BE2C (cell line): ENCODE results near the gene COQ9.

Source experiments
- DNase-seq: peaks from one replicate; pipeline ENCODE4 v3.0.0-alpha.2; 2020
- H3K27me3 ChIP-seq: fragments of 250-450 bp; sonication (Bioruptor Pico); 2 replicates; pipeline ENCODE4 v1.5.1; 2020; ENCODE audit warnings: mild to moderate bottlenecking
- H3K36me3 ChIP-seq: fragments of 250-450 bp; sonication (Bioruptor Pico); 2 replicates; pipeline ENCODE4 v1.5.1; 2020; ENCODE audit warnings: mild to moderate bottlenecking
- H3K4me1 ChIP-seq: fragments of 250-450 bp; sonication (Bioruptor Pico); 2 replicates; pipeline ENCODE4 v1.5.1; 2020
- H3K4me3 ChIP-seq: 2 replicates; pipeline ENCODE4 v1.5.1; 2011; ENCODE audit warnings: low read depth, low read length
- H3K9me3 ChIP-seq: fragments of 250-450 bp; sonication (Bioruptor Pico); 2 replicates; pipeline ENCODE4 v1.5.1; 2020
- TF ChIP-seq, protein P1 (sequence below): IDR thresholded peaks from 2 replicates; pipeline ENCODE4 v1.5.1; 2012; ENCODE audit warnings: mild to moderate bottlenecking, low read depth, low read length

COQ9 gene

DNA sequence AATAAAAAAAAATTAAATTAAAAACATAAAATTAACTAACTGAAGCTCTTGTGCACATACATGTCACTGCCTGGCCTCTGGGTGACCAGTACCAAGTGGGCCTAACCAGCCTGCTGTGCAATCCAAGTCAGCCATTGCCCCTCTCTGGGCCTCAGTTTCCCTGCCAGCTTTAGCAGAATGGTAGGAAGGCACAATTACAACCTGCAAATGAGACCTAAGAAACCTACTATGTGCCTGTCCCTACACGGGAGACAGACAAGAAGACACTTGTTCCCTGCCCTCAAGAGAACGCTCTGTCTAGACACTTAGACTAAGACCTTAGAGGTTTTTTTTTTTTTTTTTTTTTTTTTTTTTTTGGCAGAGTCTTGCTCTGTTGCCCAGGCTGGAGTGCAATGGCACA is 1.8 kb upstream of the COQ9 start:
- Histone ChIP-seq H3K4me3 (no peak overlapping the region), H3K4me1 (no peaks in the 10 kb centered on the region), H3K36me3 (peaks cover 10% of the 10 kb centered on the region), H3K9me3 (no peaks in the 10 kb centered on the region), H3K27me3 (no peaks in the 10 kb centered on the region)
- TF ChIP-seq, protein P1, sequence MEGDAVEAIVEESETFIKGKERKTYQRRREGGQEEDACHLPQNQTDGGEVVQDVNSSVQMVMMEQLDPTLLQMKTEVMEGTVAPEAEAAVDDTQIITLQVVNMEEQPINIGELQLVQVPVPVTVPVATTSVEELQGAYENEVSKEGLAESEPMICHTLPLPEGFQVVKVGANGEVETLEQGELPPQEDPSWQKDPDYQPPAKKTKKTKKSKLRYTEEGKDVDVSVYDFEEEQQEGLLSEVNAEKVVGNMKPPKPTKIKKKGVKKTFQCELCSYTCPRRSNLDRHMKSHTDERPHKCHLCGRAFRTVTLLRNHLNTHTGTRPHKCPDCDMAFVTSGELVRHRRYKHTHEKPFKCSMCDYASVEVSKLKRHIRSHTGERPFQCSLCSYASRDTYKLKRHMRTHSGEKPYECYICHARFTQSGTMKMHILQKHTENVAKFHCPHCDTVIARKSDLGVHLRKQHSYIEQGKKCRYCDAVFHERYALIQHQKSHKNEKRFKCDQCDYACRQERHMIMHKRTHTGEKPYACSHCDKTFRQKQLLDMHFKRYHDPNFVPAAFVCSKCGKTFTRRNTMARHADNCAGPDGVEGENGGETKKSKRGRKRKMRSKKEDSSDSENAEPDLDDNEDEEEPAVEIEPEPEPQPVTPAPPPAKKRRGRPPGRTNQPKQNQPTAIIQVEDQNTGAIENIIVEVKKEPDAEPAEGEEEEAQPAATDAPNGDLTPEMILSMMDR, result no peak
- DNase-seq, result no peak

DNA sequence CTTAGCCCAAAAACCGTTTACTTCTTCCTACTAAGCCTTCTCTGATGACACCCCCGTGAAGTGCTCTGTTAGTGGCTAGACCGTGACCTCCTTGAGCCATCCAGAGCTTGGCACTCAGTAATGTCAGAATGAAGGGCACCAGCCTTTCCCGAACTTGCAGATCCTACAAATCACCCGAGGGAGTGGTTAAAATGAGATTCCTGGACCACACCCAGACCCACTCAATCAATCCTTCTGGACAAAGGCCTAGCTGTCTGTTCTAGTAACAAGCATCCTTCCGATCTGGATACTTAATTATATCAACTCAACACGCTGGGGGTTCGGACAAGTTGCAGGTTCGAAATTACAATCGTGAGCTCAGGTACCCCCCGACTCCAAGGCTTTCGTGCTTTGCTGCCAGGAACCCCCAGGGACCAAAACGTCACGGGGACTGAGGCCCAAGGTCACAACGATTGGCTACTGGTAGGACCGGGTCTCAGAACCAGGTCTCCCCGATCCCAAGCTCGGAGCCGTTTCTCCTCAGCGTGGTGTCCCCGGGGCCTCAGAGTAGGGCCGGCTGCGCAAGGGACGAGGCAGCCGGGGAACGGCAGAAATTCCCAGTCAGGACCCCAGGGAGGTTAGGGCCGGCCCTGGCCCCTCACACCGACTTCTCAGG is 621 bp upstream of the COQ9 start:
- peak; percentile 67 for DNase-seq
- Histone ChIP-seq H3K36me3 (peaks cover 9% of the 10 kb centered on the region), H3K27me3 (no peaks in the 10 kb centered on the region), H3K9me3 (no peaks in the 10 kb centered on the region), H3K4me3 (peak overlapping the region; percentile 91), H3K4me1 (no peaks in the 10 kb centered on the region)
- TF ChIP-seq, protein P1, result no peak

DNA sequence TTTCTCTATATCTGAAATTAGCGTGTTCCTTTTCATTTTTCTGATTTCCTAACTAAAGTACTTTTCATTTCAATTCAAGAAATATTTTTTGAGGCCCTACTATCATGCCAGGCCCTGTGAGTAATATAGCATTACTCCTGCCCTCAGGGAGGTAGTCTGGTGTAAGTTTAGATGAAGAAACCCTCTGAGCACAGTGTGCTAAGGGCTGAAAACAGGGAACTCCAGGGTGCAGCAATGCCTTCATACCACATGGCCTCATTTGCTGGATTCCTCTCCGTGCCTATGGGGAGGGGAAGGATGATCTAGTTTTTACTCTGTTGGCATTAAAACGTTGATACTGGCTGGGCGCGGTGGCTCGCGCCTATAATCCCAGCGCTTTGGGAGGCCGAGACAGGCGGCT is 4.7 kb downstream of the COQ9 start:
- H3K4me1 ChIP-seq, result no peaks in the 10 kb centered on the region
- H3K4me3 ChIP-seq, result no peak overlapping the region
- H3K27me3 ChIP-seq, result no peaks in the 10 kb centered on the region
- H3K9me3 ChIP-seq, result no peaks in the 10 kb centered on the region
- TF ChIP-seq, protein P1, result no peak
- no peak for DNase-seq
- peaks cover 57% of the 10 kb centered on the region for H3K36me3 ChIP-seq

DNA sequence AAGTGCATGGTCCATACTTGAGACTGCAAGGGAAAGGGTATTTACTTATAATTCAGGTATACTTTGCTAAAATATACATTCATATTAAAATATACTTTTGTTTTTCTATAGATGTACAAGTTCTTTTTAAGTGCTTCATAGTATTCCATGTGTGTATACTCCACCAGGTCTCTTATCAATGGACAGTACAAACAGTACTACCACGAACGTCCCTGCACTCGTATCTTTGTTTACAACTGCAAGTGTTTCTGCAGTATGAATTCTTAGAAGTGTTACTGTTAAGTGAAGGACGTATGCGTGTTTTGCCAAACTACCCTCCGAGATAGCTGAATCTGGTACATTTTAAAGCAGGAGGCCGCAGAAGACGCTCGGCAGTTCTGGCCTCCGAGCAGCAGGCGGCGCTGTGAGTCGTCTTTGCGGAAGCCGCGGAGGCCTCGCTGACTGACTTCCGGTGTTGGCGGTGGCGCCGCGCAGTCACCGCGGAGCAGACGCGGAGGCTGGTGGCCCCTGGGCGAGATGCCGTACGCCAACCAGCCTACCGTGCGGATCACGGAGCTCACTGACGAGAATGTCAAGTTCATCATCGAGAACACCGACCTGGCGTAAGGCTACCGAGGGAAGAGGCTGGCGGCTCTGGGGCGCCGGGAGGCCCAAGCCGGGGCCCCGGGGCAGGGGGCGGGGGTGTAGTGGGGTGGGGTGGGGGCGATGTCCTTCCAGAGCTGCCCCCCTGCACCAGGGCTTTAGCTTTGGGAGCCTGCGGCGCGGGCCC is 15.1 kb downstream of the COQ9 start, which contains the start of gene POLR2C:
POLR2C (plus strand) TSS at position 471 of the 769 bp plus-strand sequence; CDS start at position 517, 46 bp downstream.
- Histone ChIP-seq H3K4me3 (peak within 1 kb of the TSS; percentile 95), H3K9me3 (no peaks in the 10 kb centered on the region), H3K36me3 (peaks cover 83% of the 10 kb centered on the region), H3K27me3 (no peaks in the 10 kb centered on the region), H3K4me1 (peaks cover 11% of the 10 kb centered on the region)
- TF ChIP-seq, protein P1, result peak; percentile 82
- DNase-seq, result peak; percentile 93

DNA sequence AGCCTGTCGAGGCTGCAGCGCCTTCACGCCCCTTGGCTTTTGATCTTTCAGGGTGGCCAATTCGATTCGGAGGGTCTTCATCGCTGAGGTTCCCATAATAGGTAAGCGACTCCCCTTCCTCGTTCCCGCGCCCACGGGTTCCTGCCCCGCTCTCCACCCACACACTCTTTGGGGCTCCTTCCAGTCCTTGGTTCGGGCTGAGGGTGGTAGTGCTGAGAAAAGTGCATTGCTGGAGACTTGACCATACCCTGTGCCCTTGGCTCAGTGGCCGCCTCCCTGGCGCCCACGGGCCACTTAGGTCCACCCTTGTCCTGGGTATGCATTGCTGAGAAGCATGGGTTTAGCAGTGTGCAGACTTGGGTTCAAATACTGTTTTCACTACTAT is 15.7 kb downstream of the COQ9 start:
- Histone ChIP-seq H3K4me1 (peaks cover 11% of the 10 kb centered on the region), H3K4me3 (peak overlapping the region; percentile 95), H3K9me3 (no peaks in the 10 kb centered on the region), H3K27me3 (no peaks in the 10 kb centered on the region), H3K36me3 (peaks cover 83% of the 10 kb centered on the region)
- DNase-seq, result no peak
- TF ChIP-seq, protein P1, result no peak

DNA sequence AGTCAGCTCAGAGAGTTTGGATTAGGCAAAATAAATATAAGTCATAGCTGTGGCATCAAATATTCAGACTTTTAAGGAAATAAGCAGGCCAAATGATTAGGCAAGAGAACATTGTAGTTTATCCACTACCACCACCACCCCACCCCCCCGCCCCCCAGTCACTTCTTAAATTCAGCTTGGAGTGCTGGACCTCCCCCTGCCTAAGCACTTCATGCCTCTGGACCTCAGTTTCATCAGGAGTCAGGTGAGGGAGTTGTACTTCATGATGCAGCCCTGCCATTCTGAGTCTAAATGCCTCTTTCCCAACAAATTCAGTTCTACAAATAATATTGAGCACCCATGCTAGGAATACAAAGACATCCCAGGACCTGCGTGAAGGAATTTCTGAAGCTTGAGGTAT is 17.2 kb downstream of the COQ9 start:
- H3K4me1 ChIP-seq, result peaks cover 11% of the 10 kb centered on the region
- DNase-seq, result no peak
- H3K36me3 ChIP-seq, result peaks cover 81% of the 10 kb centered on the region
- H3K4me3 ChIP-seq, result no peak overlapping the region; the same call in 1 of the 2 replicates
- no peaks in the 10 kb centered on the region for H3K27me3 ChIP-seq
- TF ChIP-seq, protein P1, result no peak
- no peaks in the 10 kb centered on the region for H3K9me3 ChIP-seq
